H54 (cell line): ENCODE results near the gene ZSWIM4.

ENCODE experiments used
- DNase-seq: peaks from one replicate; pipeline ENCODE4 v3.0.0; 2011; ENCODE audit warnings: low spot score, mixed read lengths; ENCODE audit not compliant: insufficient read length
- FAIRE-seq: peaks from 3 replicates; lab custom pipeline; 2011; peaks lifted over from hg19 to GRCh38; lab: Jason Lieb, UNC
- POLR2A ChIP-seq: IDR thresholded peaks from 2 replicates; pipeline ENCODE4 v1.6.1; 2011; ENCODE audit warnings: low read depth, mild to moderate bottlenecking, low read length

Gene ZSWIM4

GRCh38 chr19:13864667-13865570 lies 69.7 kb downstream of the ZSWIM4 start:
- DNase-seq (no peak), FAIRE-seq (no peak)
- TF ChIP-seq POLR2A = no peak

- DNase-seq = no peak
- FAIRE-seq = no peak
These were observed 70.6 kb downstream of the ZSWIM4 start for GRCh38 chr19:13865571-13866462.

GRCh38 chr19:13866463-13867046 lies 71.3 kb downstream of the ZSWIM4 start:
- DNase-seq = no peak
- FAIRE-seq = no peak
- TF ChIP-seq POLR2A = no peak

More at GRCh38 chr19:13865571-13866462, 70.6 kb downstream of the ZSWIM4 start:
- TF ChIP-seq POLR2A = no peak

GRCh38 chr19:13868663-13869062 lies 73.4 kb downstream of the ZSWIM4 start:
- no peak for TF ChIP-seq POLR2A
- DNase-seq = no peak
- no peak for FAIRE-seq

- DNase-seq = no peak
- TF ChIP-seq POLR2A = no peak
- no peak for FAIRE-seq
These were observed 74.0 kb downstream of the ZSWIM4 start for GRCh38 chr19:13869281-13869680.

- no peak for TF ChIP-seq POLR2A
- FAIRE-seq (no peak), DNase-seq (no peak)
These were observed 75.6 kb downstream of the ZSWIM4 start for GRCh38 chr19:13870873-13871272.

GRCh38 chr19:13872339-13872694 lies 77.1 kb downstream of the ZSWIM4 start:
- no peak for DNase-seq
- no peak for FAIRE-seq
- TF ChIP-seq POLR2A = no peak

GRCh38 chr19:13872695-13873389 lies 77.6 kb downstream of the ZSWIM4 start:
- FAIRE-seq (no peak), DNase-seq (no peak)
- TF ChIP-seq POLR2A = no peak

GRCh38 chr19:13873834-13874515 lies 78.7 kb downstream of the ZSWIM4 start:
- FAIRE-seq (no peak), DNase-seq (no peak)
- TF ChIP-seq POLR2A = no peak

- FAIRE-seq (no peak), DNase-seq (no peak)
- TF ChIP-seq POLR2A = no peak
These were observed 80.6 kb downstream of the ZSWIM4 start for GRCh38 chr19:13875824-13876223.

GRCh38 chr19:13876834-13877233 lies 81.6 kb downstream of the ZSWIM4 start, which contains the start of gene NANOS3:
TSS of gene NANOS3 (plus strand) at chr19:13877134. CDS start at chr19:13877249, 115 bp downstream.
- no peak for TF ChIP-seq POLR2A
- DNase-seq (no peak), FAIRE-seq (no peak)

GRCh38 chr19:13877303-13877702 lies 82.1 kb downstream of the ZSWIM4 start:
- no peak for DNase-seq
- no peak for TF ChIP-seq POLR2A
- no peak for FAIRE-seq
